IPS DF 4.7 (cell line): Measurements from ENCODE around the gene DMD.

Source experiments
- DNase-seq: peaks from one replicate; pipeline ENCODE4 v3.0.0-alpha.2; 2013; ENCODE audit warnings: low spot score; ENCODE audit errors: extremely low read depth

The DMD gene

DNA sequence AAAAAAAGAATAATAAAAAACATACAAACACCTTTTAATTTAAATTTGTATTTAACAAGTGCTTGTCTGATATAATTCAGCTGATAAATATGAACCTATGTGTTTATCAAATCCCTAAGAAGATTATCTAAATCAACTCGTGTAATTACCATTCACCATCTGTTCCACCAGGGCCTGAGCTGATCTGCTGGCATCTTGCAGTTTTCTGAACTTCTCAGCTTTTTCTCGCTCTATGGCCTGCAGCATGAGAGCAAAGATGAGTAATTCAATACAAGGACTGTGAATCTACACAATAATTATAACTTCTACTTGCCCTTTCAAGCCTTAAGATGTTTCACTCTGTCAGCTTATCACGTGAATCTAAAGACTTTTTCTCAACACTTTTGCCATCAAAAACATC, 709.7 kb downstream of the DMD start:
- DNase-seq: no peak

- no peak for DNase-seq
Measured at GRCh38 chrX:32496671-32497070, 714.7 kb downstream of the DMD start.

GRCh38 chrX:32495855-32496254, 715.5 kb downstream of the DMD start:
- DNase-seq: no peak

DNA sequence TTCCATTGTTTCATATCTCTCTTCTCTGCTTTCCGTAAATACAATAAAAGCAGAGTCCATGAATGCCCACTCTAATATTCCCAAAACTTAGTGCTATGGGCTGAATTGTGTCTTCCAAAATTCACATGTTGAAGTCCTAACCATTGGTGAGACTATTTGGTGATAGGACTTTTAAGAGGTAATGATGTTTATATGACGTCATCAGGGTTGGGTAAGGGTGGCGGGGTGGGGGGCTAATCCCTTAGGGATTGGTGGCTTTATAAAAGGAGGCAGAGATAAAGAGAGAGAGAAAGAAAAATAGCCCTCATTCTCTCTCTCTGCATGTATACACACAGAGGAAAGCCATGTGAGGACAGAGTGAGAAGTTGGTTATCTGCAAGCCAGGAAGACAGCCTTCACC, 722.2 kb downstream of the DMD start:
- no peak for DNase-seq

DNA sequence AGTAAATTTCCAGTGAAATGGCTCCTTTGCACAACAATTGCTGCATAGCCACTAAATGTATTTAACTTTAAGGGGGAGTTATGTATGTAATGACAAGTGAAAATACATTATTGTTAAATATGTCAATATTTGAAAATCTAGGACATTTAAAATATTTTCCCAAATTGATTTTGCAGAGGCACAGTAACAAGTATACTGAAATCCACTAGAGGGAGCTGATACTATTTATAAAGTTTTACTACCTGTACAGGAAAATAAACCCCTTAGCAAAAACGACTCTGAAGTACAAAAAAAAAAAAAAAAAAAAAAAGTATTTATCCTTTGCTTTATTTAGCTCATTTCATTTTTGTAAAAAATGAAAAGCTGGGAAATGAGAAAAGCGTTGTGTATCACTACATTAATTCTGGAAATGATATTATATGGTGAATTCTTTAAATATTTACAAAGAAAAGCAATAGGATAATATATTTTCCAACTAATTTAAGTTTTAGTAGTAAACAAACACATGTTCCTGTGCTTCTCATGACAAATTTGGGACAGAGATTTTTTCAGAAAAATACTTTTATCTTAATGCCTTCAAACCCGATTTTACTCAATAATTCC, 727.7 kb downstream of the DMD start:
- DNase-seq: no peak

DNA sequence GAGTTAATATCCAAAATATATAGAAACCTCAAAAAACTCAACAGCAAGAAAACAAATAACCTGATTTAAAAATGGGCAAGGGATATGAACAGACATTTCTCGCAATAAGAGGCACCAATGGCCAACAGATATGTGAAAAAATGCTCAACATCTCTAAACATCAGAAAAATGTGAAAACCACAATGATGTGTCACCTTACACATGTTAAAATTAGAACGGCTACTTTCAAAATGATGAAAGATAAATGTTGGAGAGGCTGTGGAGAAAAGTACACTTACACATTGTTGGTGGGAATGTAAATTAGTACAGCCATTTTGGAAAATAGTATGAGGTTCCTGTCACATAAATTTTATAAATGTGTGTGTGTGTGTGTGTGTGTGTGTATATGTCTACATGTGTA, 731.3 kb downstream of the DMD start:
- no peak for DNase-seq

DNA sequence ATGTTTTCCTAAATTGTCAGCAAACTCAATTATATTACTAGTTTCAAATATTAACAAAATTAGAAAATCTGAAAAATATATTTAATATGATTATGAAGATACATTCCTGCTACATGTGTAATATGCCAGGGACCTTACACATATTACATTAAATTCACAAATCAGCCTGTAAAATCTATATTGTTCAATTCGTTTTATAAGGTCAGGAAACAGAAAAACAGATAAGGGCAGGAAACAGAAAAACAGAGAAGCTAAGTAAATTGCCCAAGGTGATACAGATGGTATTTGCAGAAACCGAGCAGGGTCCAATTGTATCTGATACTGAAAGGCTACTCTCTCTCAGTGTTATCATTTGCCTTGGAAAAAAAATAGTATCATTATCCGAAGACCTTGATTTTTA, 739.0 kb downstream of the DMD start:
- no peak for DNase-seq

DNA sequence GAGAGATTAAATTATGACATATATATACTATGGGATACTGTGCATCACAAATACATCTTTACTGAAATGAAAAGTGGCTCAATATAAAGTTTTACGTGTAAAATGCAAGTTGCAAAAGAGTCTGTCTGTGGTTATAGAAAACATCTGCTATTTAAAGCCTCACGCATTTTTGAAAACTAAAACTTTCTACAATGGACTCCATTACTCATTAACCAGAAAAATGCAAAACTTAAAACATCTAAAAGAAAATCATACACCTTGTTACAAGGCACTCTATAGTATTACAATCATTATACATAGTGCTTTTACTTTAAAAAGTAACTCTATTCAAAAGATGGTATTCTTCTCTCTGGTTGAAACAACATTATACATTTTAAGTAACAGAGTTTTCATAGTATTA, 755.6 kb downstream of the DMD start:
- no peak for DNase-seq

DNA sequence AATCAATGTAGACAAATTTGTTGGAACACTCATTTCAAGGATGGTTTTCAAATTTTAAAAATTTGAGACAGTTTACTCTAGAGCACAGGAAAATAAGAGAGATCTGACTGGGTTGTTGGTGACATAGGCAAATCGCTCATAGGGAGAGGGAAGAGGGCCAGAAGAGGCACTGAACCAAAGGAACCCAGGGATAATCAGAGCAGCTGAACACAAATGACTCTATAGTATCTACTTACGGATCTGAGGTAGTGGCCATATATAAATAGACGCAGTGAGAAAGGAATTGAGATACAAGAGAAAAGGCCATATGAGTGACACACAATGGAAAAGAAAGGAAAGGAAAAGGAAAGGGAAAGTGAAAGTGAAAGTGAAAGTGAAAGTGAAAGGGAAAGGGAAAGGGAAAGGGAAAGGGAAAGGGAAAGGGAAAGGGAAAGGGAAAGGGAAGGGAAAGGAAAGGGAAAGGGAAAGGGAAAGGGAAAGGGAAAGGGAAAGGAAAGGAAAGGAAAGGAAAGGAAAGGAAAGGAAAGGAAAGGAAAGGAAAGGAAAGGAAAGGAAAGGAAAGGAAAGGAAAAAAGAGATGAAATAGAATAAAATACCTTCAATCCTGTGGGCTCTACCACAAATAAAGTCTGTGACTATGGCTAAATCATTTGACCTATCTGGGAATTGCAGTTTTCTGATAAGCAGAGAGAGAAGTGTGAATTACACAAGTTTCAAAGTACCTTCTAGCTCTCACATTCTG, 759.2 kb downstream of the DMD start:
- DNase-seq: no peak

GRCh38 chrX:32448945-32449344, 762.4 kb downstream of the DMD start:
- no peak for DNase-seq

- DNase-seq: no peak
Measured at GRCh38 chrX:32448320-32448719, 763.0 kb downstream of the DMD start.

GRCh38 chrX:32447640-32448039, 763.7 kb downstream of the DMD start:
- DNase-seq: no peak

DNA sequence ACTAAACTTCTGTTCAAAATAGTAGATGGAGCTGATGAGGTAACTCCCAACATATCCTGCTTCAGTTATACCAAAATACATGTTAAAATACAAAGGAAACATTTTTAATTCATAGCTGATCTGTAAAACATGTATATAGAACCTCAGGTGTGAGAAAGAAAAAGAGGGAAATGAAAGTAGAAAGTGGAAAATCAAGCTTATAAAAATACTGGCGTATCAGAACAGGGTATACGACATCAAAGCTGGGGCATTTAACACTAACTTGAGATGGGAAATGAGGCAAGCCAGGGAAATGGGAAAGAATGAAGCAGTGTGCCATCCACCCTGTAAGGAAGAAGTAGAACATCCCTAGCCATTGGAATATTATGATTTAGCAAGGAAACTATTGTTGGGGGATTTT, 767.5 kb downstream of the DMD start:
- DNase-seq: no peak

DNA sequence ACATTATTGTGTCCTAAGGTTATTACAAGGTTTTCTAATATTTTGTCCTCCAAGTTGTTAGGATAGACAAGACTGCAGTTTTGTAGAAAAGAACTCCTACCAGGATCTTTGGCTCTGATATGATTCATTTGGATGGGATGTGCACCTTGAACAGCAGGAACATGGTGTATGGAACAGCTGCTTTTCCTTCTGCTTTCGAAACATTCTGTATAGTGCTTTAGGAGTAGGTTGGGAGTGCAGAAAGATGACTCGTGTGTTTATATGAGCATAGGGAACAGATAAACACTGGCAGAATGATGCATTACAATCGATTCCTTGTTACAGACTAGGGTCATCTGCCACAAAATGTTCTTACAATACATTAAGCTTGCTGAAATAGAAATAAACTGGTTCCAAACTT, 790.1 kb downstream of the DMD start:
- no peak for DNase-seq

GRCh38 chrX:32408389-32408788, 803.0 kb downstream of the DMD start:
- no peak for DNase-seq

GRCh38 chrX:32397562-32398216, 813.7 kb downstream of the DMD start:
- no peak for DNase-seq

DNA sequence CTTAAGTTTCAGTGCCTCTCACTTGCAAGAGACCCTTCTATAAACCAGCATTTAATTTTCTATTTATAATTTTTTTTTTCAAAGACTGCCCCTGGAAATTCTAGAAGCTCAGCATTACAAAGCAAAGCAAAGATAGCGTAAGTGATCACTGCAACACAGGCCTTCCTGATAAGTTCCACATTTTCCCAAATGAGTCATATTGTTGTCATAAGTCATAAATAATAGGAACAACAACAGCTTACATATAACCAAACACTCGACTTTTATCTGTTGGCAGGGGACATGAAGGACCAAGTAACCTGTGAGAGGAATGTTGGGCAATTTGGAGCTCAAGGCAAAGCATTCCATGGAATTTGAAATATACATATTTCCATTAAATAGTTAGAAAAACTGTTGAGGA, 815.5 kb downstream of the DMD start:
- no peak for DNase-seq

GRCh38 chrX:32392655-32393054, 818.7 kb downstream of the DMD start:
- no peak for DNase-seq

DNA sequence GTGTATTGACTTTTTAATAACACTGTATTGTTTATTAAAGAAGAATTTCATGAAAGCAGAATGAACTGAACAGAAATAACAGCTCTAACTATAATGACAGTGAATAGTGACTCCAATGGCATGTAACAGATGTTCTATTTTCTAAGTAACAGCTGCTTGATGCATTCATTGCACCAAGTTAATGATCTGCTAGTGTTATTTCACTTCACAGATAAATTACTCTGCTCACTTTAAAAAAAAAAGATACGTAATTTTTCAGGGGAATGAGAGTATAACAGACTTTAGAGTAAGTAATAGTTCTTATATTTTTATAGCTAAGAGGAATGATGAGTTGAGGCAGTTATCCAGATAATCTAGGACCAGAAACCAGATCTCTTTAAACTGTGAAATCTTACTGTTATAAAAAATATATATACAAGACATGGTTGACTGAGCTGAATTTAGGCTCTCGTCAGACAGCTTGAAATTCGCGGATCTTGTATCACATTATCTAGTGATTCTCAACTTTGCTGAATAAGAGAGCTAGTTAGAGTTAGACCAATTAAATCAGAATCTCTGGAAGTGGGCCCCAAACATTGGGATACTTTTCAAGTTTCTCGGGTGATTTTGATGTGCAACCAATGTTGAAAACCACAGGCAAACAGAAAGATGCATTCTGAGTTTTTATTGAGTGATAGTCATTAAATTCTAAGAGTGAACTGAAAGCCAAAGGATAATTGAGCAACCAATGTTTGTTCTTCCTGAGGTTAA, 840.7 kb downstream of the DMD start:
- no peak for DNase-seq

- no peak for DNase-seq
Measured at GRCh38 chrX:32293962-32294700, 917.2 kb downstream of the DMD start.

DNA sequence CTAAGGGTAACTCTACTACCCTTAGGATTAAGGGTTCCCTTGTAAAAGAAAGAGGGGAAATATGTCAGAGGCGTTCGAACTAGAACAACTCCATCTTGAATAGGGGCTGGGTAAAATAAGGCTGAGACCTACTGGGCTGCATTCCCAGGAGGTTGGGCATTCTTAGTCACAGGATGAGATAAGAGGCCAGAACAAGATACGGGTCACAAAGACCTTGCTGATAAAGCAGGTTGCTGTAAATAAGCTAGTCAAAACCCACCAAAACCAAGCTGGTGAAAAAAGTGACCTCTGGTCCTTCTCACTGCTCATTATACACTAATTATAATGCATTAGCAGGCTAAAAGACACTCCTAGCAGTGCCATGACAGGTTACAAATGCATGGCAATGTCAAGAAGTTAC, 922.0 kb downstream of the DMD start:
- no peak for DNase-seq
